C4-2B (cell line): ENCODE data around the gene SCFD2.
"Not testable (repeated sequence)": the region's sequence is repeated elsewhere in the genome, so short reads cannot be mapped to it uniquely, and the experiment has no call there.

Experiments
- H3K27ac ChIP-seq: fragments of 450-650 bp; 2 replicates; pipeline ENCODE4 v1.5.1; 2017
- CTCF ChIP-seq: fragments of 450-650 bp; conservative IDR thresholded peaks from 2 replicates; pipeline ENCODE4 v1.5.1; 2017; ENCODE audit warnings: mild to moderate bottlenecking
- ZFX ChIP-seq: fragments of 450-650 bp; IDR thresholded peaks from 2 replicates; pipeline ENCODE4 v1.6.1; 2017

Gene SCFD2

GRCh38 chr4:52993771-52994170 lies 372.1 kb downstream of the SCFD2 start:
- TF ChIP-seq CTCF (no peak), ZFX (no peak)
- no peak overlapping the region for H3K27ac ChIP-seq

GRCh38 chr4:52992551-52992950 lies 373.3 kb downstream of the SCFD2 start:
- not testable (repeated sequence) for H3K27ac ChIP-seq

GRCh38 chr4:52991472-52991871 lies 374.4 kb downstream of the SCFD2 start:
- no peak for TF ChIP-seq CTCF
- no peak for TF ChIP-seq ZFX
- H3K27ac ChIP-seq: no peak overlapping the region

- no peak for TF ChIP-seq ZFX
- TF ChIP-seq CTCF: no peak
These were observed 375.2 kb downstream of the SCFD2 start for GRCh38 chr4:52990706-52991105.

GRCh38 chr4:52989865-52990264 lies 376.0 kb downstream of the SCFD2 start:
- H3K27ac ChIP-seq: no peak overlapping the region
- TF ChIP-seq CTCF: no peak
- no peak for TF ChIP-seq ZFX

More at GRCh38 chr4:52990706-52991105, 375.2 kb downstream of the SCFD2 start:
- H3K27ac ChIP-seq: no peak overlapping the region

- TF ChIP-seq ZFX: no peak
- TF ChIP-seq CTCF: no peak
- no peak overlapping the region for H3K27ac ChIP-seq
These were observed 378.3 kb downstream of the SCFD2 start for GRCh38 chr4:52987392-52988056.

- TF ChIP-seq ZFX: no peak
- no peak for TF ChIP-seq CTCF
- H3K27ac ChIP-seq: no peak overlapping the region
These were observed 381.4 kb downstream of the SCFD2 start for GRCh38 chr4:52984462-52984881.
